GM19372 (cell line): Measurements from ENCODE around the gene MYO1C.

Source experiments
- ATAC-seq: cut with Tn5 transposase; IDR thresholded peaks from one replicate; pipeline ENCODE4 v1.9.1; 2021; ENCODE audit warnings: mild to moderate bottlenecking, low read depth, moderate library complexity; ENCODE audit not compliant: unreplicated experiment

Gene MYO1C

DNA sequence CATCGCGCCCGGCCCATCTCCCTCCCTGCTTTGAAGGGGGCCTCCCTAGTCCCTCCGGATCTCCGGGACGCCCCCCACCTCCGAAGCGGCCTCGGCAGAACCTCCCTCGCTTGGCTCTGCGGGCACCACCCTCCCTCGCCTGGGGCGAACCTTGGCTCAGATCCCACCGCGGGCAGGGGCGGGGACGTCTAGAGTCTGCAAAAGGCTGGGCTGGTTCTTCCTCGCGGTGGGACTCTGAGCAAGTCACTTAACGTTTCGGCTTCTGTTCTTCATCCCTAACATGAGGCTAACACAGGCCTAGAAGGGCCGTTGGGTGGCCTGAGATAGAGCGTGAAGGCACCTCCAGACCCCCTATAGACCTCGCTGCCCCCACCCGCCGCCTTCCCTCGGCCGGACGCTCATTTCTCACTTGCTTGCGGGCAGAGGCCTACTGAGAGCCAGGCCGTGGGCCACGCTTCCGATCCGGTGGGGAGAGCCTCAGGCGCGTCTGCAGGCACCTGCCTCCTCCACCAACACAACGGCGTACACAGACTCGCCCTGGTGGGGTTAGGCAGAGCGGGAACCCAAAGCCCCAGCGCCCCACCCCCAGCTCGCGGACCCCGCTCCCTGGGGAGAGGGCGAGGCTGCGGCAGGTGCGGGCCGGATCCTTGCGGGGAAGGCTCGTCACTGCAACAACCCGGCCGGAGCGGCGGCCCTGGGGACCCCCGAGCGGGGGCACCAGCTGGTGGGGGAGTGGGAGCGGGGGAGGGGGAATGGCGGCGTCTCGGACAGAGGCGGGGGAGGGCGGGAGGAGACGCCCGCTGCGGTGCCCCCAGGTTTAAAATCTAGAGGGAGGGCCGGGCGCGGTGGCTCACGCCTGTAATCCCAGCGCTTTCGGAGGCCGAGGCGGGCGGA lies 5.4 kb downstream of the MYO1C start:
- ATAC-seq: no peak

DNA sequence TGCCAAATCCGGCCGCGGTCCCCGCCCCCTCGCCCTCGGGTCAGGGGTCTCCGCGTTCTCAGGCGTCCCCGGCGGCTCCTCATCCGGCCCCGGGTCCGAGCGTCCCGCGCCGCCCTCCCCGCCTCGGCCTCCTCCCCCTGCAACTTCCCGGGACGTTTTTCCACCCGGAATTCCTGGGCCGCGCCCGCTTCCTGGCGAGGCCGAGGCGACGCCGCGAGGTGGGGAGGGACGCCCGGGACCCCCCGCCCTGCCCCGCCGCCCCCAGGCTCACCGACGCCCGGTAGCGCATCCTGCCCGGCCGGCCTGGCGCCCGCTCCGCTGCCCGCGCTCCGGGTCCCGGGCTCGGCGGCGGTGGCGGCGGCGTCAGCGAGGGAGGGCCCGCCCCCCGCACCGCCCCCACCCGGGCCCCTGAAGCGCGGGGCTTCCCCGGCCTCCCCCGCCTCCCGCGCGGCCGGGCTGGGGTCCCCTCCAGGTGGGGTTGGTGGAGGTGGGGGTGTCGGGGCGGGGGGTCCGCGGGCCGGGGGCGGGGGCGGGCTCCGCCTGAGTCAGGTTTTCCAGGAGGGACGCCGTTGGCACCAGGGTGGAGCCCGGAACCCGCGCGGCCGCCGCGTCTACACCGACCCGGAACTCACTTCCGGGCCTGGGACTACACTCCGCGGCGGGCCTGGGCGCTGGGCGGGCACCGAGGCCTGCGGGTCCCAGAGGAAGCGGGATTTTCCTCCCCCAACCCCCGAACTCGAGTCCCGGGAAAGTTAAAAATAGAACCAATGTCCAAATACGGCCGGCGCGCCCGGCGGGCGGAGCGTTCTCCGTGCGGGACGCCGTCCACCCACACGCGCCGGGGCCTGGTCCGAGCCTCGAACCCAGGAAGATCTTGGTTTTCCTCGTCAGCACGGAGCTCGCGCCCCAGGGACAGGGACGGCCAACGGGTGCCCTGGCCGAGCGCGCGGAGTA lies 6.8 kb downstream of the MYO1C start:
- ATAC-seq: no peak

- ATAC-seq: no peak
Observed at GRCh38 chr17:1484676-1485422, 7.6 kb downstream of the MYO1C start.

DNA sequence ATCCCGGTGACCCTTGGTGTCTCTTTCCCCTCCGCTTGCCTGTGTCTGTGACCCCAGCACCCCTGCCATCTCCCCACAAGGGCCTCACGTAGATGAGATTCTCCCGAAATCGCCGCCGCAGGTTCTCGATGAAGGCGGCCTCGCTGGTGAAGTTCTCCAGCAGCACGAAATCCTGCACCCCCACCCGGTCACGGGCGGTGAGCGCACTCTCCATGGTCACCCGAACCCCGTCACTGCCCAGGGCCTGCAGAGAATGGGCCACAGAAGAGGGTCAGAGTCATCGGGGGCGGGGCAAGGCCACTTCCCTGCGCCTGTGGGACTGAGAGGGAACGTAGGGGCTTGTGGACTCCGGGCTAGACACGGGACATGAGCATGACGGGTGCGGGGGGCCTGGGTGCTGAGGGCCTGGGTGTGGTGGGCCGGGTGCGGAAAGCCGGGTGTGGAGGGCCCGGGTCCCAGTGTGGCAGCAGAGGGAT lies 8.4 kb downstream of the MYO1C start:
- no peak for ATAC-seq

DNA sequence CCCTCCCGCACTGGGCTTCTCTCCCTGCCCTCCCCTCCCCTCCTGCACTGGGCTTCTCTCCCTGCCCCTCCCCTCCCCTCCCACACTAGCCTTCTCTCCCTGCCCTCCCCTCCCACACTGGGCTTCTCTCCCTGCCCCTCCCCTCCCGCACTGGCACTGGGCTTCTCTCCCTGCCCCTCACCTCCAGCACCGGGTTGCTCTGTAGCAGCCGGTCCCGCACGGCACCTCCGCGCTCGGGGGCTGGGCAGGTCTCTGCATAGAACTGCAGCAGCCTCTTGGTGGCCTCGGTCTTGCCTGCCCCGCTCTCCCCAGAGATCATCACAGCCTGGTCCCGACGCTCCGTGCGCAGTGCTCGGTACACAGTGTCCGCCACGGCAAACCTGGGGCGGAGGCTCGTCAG lies 9.8 kb downstream of the MYO1C start:
- no peak for ATAC-seq

DNA sequence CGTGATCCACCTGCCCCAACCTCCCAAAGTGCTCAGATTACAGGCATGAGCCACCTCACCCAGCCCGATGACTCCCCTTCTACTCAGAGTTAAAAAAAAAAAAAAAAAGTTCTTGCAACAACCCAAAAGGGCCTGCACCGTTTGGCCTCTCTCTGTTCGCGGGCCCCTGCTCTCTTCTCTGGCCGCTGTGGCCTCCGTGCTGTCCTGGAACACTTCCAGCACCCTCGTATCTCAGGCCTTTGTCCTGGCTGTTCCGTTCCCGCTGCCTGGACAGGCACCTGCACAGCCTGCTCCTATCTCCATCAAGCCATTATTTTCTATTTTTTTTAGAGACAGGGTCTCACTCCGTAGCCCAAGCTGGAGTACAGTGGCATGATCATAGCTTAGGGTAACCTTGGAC lies 10.8 kb downstream of the MYO1C start:
- ATAC-seq: no peak

DNA sequence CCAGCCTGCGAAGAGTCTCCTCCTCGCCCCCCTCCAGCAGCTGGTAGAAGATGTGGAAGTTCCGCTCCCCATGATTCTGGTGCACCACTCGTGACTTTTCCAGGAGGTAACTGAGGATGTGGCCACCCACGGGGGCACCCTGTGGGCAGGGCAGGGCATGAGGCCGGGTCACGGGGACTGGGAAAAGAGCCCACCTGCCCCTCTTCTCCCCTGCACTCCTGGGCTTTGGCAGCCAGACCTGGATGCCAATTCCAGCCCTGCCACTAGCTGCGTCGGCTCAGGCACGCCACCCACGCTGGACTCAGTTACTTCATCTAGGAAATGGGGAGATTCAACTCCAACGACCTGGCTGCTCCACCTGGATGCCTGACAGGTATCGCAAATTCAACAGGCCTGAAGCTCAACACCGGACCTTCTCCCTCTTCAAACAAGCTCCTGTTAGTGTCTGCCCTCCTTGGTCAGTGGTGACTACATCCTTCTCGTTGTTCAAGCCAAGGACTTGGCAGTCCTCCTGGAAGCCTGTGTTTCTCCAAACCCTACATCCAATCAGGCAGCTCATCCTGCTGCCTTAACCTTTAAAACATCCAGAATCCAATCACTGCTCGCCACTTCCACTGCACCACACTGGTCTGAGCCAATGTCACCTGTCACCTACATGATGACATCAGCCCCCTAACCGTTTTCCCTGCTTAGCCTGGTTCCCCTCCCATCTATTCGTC lies 11.6 kb downstream of the MYO1C start:
- ATAC-seq: no peak

DNA sequence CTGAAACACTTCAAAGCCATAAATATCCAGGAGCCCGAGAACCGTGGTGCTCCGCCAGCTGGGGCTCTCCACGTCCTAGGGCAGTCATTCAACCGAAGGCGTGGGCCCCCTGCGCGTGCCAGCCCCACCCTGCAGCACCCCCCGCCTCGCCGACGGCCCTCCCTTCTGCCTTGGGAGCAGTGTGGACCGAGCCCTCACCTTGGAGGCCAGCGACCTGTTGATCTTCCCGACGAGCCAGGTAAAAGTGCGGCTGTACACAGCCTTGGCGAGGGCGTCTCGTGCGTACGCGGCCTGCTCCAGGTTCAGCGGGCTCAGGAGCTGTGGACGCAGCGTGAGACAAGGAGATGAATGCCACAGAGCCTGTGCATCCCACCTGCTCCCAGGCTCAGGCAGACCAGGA lies 14.1 kb downstream of the MYO1C start:
- ATAC-seq: no peak

DNA sequence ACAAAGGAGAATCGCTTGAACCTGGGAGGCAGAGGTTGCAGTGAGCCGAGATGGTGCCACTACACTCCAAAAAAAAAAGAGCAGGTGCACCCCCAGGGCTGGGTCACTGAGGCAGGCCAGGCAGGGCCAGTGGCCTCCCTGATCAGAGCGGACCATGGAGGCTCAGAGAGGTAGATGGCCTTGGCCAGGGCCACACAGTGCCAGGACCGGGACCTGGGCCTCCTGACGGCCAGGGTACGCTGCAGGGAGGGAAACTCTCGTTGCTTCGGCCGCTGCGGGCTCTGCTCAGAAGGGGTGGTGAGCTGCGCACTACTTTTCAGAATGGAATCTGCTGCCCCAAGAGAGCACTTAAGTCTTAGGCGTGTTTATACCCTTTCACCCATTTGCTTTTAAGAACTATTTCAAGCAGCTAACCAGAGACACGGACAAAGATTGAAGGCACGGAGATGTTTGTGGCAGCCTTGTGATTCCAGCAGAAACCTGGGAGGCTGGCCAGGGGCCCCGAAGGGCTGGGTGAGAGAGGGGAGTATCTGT lies 17.1 kb downstream of the MYO1C start:
- ATAC-seq: no peak

GRCh38 chr17:1474402-1475189 lies 17.9 kb downstream of the MYO1C start:
- peak; percentile 67 for ATAC-seq

DNA sequence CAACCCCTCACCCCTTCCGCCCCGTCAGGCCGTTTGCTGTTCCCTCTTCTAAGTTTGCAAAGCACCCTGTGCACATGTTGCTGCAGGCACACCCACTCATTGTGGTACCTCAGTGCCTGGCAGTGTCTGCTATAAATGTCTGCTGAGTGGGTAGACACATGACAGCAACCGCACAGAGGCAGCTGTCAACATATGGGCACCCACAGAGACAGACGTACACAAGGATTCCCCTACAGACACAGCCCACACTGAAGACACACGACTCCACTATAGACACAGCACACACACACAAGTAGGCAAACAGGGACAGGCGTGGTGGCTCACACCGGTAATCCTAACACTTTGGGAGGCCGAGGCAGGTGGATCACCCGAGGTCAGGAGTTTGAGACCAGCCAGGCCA lies 18.6 kb downstream of the MYO1C start:
- no peak for ATAC-seq

GRCh38 chr17:1473170-1473569 lies 19.3 kb downstream of the MYO1C start:
- ATAC-seq: no peak

- no peak for ATAC-seq
Observed at GRCh38 chr17:1471911-1472821, 20.3 kb downstream of the MYO1C start.

GRCh38 chr17:1471490-1471889 lies 21.0 kb downstream of the MYO1C start:
- no peak for ATAC-seq

- no peak for ATAC-seq
Observed at GRCh38 chr17:1470755-1471462, 21.6 kb downstream of the MYO1C start.

GRCh38 chr17:1470071-1470754 lies 22.3 kb downstream of the MYO1C start:
- ATAC-seq: no peak
